Adrenal gland (tissue), 19 donors: ENCODE data around the gene HNRNPUL1. TPM values are rescaled to one million over a fixed set of nuclear protein-coding genes. Genes with fewer than 3 reads are reported as not detected.

Experiments
- DNase-seq, 7 donors: peaks; one replicate each; pipeline ENCODE4 v3.0.0-alpha.2; 2019 to 2020
- H3K27ac ChIP-seq, 5 donors: fragments of 200-600 bp; sonication (generic) in 4 of 5; 1 replicate in 3 of 5; 2 replicates in 2 of 5; pipeline versions ENCODE4 v1.5.1 to v1.8.0; 2016 to 2020; ENCODE audit warnings: mild to moderate bottlenecking in 1 of 5
- H3K27me3 ChIP-seq: fragments of 200-600 bp; 2 replicates; pipeline ENCODE4 v1.8.0; 2021
- H3K36me3 ChIP-seq, 2 donors: fragments of 200-600 bp; replicated peaks in 1 of 2; 1 replicate in 1 of 2; 2 replicates in 1 of 2; pipeline versions ENCODE4 v1.5.1 to v1.8.0; 2018 to 2022
- H3K4me1 ChIP-seq, 2 donors: fragments of 200-600 bp; replicated peaks in 1 of 2; 1 replicate in 1 of 2; 2 replicates in 1 of 2; pipeline versions ENCODE4 v1.5.1 to v1.8.0; 2018 to 2021
- H3K4me3 ChIP-seq, 4 donors: fragments of 200-600 bp; sonication (generic) in 3 of 4; one replicate each; pipeline ENCODE4 v1.5.1; 2016 to 2018
- H3K9me3 ChIP-seq, 3 donors: fragments of 200-600 bp; sonication (generic) in 1 of 3; replicated peaks in 1 of 3; 1 replicate in 2 of 3; 2 replicates in 1 of 3; pipeline versions ENCODE4 v1.5.1 to v1.8.0; 2016 to 2021
- POLR2A ChIP-seq, 2 donors: fragments of 450-650 bp; IDR thresholded peaks; one replicate each; pipeline ENCODE4 v1.6.1; 2017; ENCODE audit warnings: antibody characterized with exemption in 2 of 2, mild to moderate bottlenecking in 2 of 2, moderate library complexity in 1 of 2
- WGBS, 4 donors: extraction: QIAGEN DNeasy Blood & Tissue Kit in 2 of 4; methylation state at CpG; one replicate each; pipeline versions ENCODE4 v1.1.5 to v1.1.7; 2013 to 2017; 5-methylcytosine and 5-hydroxymethylcytosine counted together
- intact Hi-C, 2 donors: fragments of 100-400 bp; cut with DNase I; formaldehyde crosslinking; loops; one replicate each; pipeline versions ENCODE4 v1.14.1 to v1.15.0; 2022 to 2023
- long read RNA-seq, 10 donors: library from polyadenylated mRNA in 3 of 10; unstranded in 2 of 10; stranded (forward) in 1 of 10; transcript quantifications; one replicate each; pipeline ENCODE4 v2.0.0 and lab custom pipeline, GENCODE V29; 2021 to 2026
- polyA plus RNA-seq, 3 donors: library from polyadenylated mRNA; stranded (reverse); fragments of 200-250 nt in 2 of 3; fragments of 350-450 nt in 1 of 3; fragmentation: Illumina TruSeq in 1 of 3; extraction: RNeasy Lipid Tissue Mini Kit (QIAGEN cat#74804) in 1 of 3; gene quantifications; one replicate each; pipeline ENCODE4 v1.2.3, GENCODE V29; 2013 to 2014
- total RNA-seq, 9 donors: library from RNA; depleted of rRNA in 4 of 9; stranded (reverse); fragments of >200 nt in 4 of 9; fragments of 120-200 nt in 1 of 9; fragmentation: NEBNext Ultra II Directional in 1 of 9; extraction: Animal tissue kit (Norgen Biotek cat#: 25700) in 1 of 9; gene quantifications; one replicate each; pipeline versions ENCODE4 v1.1.0 to v1.2.4, GENCODE V29; 2013 to 2023
- TF ChIP-seq, protein P1 (sequence below), 6 experiments: fragments of 450-650 bp in 4 of 6; fragments of 200-600 bp in 2 of 6; sonication (generic) in 1 of 6; IDR thresholded peaks; 1 replicate in 5 of 6; 2 replicates in 1 of 6; pipeline versions ENCODE4 v1.5.1 to v1.8.0; 2016 to 2021; ENCODE audit warnings: antibody characterized with exemption in 6 of 6, mild to moderate bottlenecking in 2 of 6, moderate library complexity in 1 of 6
- donor health status: healthy with polysubstance abuse.
- donor health status: Bipolar disorder and iron deficiency.
- donor health status: DM: yes; HTN: yes; CAD: no.
- donor health status: DM: no; HTN: no; CAD: no.
- donor health status: DM: no; HTN: no; CAD: no.
- donor health status: DM: yes; HTN: yes; CAD: no.

The HNRNPUL1 gene
- 100 to 1,000 TPM in 8 of 9 donors, 10 to 100 TPM in 1; 55.8 to 175 (median 146) TPM for total RNA-seq
- polyA plus RNA-seq: 100 to 1,000 TPM in 2 of 3 donors, 10 to 100 TPM in 1; 90.4 to 130 (median 101) TPM
- long read RNA-seq, donor 1, partial matches to known transcripts: 7 of 8 reads
- long read RNA-seq, donor 1, other reads (novel, unspliced or antisense): 0 of 8 reads
- long read RNA-seq, donor 2, partial matches to known transcripts: 24 of 26 reads
- long read RNA-seq, donor 2, other reads (novel, unspliced or antisense): 0 of 26 reads
- long read RNA-seq, donor 3, partial matches to known transcripts: 33 of 33 reads
- long read RNA-seq, donor 3, other reads (novel, unspliced or antisense): 0 of 33 reads
- long read RNA-seq, donor 4, partial matches to known transcripts: 8 of 8 reads
- long read RNA-seq, donor 4, other reads (novel, unspliced or antisense): 0 of 8 reads
- long read RNA-seq, donor 5, transcript HNRNPUL1-204 (15 exons, 3,555 nt): major isoform, 56 of 103 reads
- long read RNA-seq, donor 5, transcript HNRNPUL1-208 (15 exons, 3,043 nt): minor isoform, 5 of 103 reads
- long read RNA-seq, donor 5, transcript HNRNPUL1-207 (15 exons, 2,794 nt): minor isoform, 5 of 103 reads
- long read RNA-seq, donor 5, partial matches to known transcripts: 16 of 103 reads
- long read RNA-seq, donor 5, other reads (novel, unspliced or antisense): 20 of 103 reads
- long read RNA-seq, donor 6, partial matches to known transcripts: 5 of 8 reads
- long read RNA-seq, donor 6, other reads (novel, unspliced or antisense): 3 of 8 reads
- long read RNA-seq, donor 7, partial matches to known transcripts: 6 of 6 reads
- long read RNA-seq, donor 7, other reads (novel, unspliced or antisense): 0 of 6 reads
- long read RNA-seq, donor 8, transcript HNRNPUL1-204 (15 exons, 3,555 nt): major isoform, 5 of 48 reads
- long read RNA-seq, donor 8, partial matches to known transcripts: 37 of 48 reads
- long read RNA-seq, donor 8, other reads (novel, unspliced or antisense): 6 of 48 reads
- long read RNA-seq, donor 9, partial matches to known transcripts: 7 of 9 reads
- long read RNA-seq, donor 9, other reads (novel, unspliced or antisense): 0 of 9 reads
- long read RNA-seq, donor 10, partial matches to known transcripts: 16 of 20 reads
- long read RNA-seq, donor 10, other reads (novel, unspliced or antisense): 0 of 20 reads

DNA sequence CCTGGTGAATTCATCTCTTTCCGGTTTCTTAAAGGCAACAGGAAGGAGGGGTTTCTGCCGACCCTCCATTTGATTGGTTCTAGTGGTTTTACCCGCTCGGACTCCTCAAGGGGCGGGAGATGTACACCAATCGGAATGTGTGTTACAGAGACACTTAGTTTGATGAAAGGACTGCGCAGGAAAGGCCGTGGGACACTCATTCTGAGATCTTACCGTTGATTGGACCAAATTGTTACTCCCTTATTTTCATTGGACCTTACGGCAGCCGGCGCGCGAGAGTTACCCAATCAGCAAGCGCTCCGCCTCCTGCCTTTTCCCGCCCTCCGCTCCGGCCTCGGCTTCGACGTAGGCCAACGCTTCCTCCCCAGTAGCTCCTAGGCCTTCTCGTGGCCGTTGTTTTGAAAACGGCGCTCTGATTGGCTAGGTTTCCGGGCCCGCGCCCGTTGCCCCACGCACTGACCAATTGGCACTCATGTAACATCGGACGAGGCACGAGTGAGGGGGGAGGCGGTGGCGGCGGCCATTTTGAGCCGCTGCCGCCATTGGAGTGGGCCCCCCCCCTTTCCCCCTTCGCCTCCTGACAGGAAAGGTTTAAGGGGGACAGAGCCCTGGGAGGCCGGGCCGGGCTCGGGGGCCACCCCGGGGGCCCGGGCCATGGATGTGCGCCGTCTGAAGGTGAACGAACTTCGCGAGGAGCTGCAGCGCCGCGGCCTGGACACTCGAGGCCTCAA, at the start of gene HNRNPUL1:
HNRNPUL1 (plus strand) TSS at position 523 of the 731 bp plus-strand sequence; CDS start at position 655, 132 bp downstream.
- peak within 1 kb of the TSS; percentile 63 to 98 (median 87) for H3K4me3 ChIP-seq
- intact Hi-C loops: loop anchor here in 1 of 2 donors (2.0 kb wide), 1 partner anchor 41 kb away; no protein-coding TSS in a partner anchor
- H3K9me3 ChIP-seq: no peaks in the 10 kb centered on the region
- peaks cover 25 to 32% of the 10 kb centered on the region in 2 donors for H3K4me1 ChIP-seq
- WGBS, 4 donors: 0 to 1% (median 1%) methylated on average over 18 to 55 of the region's 55 CpGs
- H3K27ac ChIP-seq: peak within 1 kb of the TSS; percentile 98 to 100 (median 99)
- H3K27me3 ChIP-seq: no peaks in the 10 kb centered on the region
- DNase-seq: peak; percentile 99 to 100 (median 99)
- H3K36me3 ChIP-seq: peaks cover 0 to 19% of the 10 kb centered on the region in 2 donors
- TF ChIP-seq, protein P1, sequence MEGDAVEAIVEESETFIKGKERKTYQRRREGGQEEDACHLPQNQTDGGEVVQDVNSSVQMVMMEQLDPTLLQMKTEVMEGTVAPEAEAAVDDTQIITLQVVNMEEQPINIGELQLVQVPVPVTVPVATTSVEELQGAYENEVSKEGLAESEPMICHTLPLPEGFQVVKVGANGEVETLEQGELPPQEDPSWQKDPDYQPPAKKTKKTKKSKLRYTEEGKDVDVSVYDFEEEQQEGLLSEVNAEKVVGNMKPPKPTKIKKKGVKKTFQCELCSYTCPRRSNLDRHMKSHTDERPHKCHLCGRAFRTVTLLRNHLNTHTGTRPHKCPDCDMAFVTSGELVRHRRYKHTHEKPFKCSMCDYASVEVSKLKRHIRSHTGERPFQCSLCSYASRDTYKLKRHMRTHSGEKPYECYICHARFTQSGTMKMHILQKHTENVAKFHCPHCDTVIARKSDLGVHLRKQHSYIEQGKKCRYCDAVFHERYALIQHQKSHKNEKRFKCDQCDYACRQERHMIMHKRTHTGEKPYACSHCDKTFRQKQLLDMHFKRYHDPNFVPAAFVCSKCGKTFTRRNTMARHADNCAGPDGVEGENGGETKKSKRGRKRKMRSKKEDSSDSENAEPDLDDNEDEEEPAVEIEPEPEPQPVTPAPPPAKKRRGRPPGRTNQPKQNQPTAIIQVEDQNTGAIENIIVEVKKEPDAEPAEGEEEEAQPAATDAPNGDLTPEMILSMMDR (IDR thresholded peaks at IDR 0.05): peak in 3 of 6 experiments; percentile 13 to 28 (median 13)
- TF ChIP-seq POLR2A (IDR thresholded peaks at IDR 0.05): no peak

DNA sequence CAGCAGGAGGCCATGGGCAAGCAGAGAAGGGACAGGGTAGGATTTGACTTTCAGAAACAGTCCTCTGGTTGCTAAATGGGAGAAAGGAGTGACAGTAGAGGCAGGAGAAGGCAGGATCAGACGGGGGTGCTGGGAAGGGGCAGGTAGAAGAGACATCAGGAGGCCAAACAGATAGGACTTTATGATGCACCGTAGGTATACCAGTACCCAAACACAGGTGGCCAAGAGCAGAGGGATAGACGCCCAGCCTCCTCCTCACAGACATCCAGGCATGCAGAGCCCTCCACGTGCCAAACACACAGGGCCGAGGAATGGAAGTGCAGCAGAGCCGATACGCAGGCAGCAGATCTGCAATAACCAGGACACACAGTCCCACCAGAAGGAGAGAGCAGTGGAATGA, 46.4 kb upstream of the HNRNPUL1 start:
- Histone ChIP-seq H3K4me3 (no peak overlapping the region), H3K27me3 (no peaks in the 10 kb centered on the region), H3K27ac (peak overlapping the region in 2 of 5 donors; percentile 92 to 93), H3K36me3 (no peaks in the 10 kb centered on the region), H3K9me3 (no peaks in the 10 kb centered on the region), H3K4me1 (peaks cover 4 to 14% of the 10 kb centered on the region in 2 donors)
- no peak for DNase-seq
- TF ChIP-seq, protein P1 (IDR thresholded peaks at IDR 0.05): no peak
- TF ChIP-seq POLR2A (IDR thresholded peaks at IDR 0.05): no peak
- 68 to 78% (median 72%) methylated on average over 7 of the region's 7 CpGs for WGBS, 4 donors
- intact Hi-C loops: no loop called here

DNA sequence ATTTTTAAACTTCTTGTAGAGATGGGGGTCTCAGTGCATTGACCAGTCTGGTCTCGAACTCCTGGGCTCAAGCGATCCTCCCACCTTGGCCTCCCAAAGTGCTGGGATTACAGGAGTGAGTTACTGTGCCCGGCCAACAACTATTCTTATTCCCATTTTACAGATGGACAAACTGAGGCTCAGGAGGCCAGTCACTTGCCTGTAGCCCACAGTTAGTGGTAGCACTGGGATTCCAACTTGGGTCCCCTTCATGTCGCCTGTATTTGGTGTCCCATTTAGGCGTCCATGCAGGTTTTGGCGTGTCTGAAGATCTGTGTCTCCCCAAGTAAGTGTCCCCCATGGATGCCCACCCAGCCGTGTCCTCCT, 45.9 kb upstream of the HNRNPUL1 start:
- intact Hi-C loops: no loop called here
- Histone ChIP-seq H3K4me1 (peaks cover 8 to 17% of the 10 kb centered on the region in 2 donors), H3K27me3 (no peaks in the 10 kb centered on the region), H3K9me3 (no peaks in the 10 kb centered on the region), H3K4me3 (peak overlapping the region in 1 of 4 donors; percentile 76), H3K27ac (peak overlapping the region; percentile 53 to 93 (median 92)), H3K36me3 (no peaks in the 10 kb centered on the region)
- 63 to 75% (median 66%) methylated on average over 5 to 7 of the region's 7 CpGs for WGBS, 4 donors
- TF ChIP-seq, protein P1 (IDR thresholded peaks at IDR 0.05): no peak
- TF ChIP-seq POLR2A (IDR thresholded peaks at IDR 0.05): no peak
- no peak for DNase-seq
